ENCODE results near the gene PTPN12. TPM values are rescaled to one million over a fixed set of nuclear protein-coding genes. Genes with fewer than 3 reads are reported as not detected.

PTPN12 gene
- total RNA-seq, 1 experiment from 2014 or later, result 40.9 TPM

GRCh38 chr7:77549106-77549870, 12.2 kb downstream of the PTPN12 start:
- no peak for DNase-seq

GRCh38 chr7:77550586-77550985, 13.5 kb downstream of the PTPN12 start:
- H3K36me3 ChIP-seq (replicated peaks; ENCODE audit: control insufficient read depth, insufficient read depth, low read length), result no peaks in the 10 kb centered on the region
- no peak overlapping the region for H3K4me3 ChIP-seq (ENCODE audit: insufficient read depth, low read depth, low read length)
- no peak for DNase-seq
- no peaks in the 10 kb centered on the region for H3K27me3 ChIP-seq (ENCODE audit: control insufficient read depth, insufficient read depth, low read length)

More at GRCh38 chr7:77549106-77549870, 12.2 kb downstream of the PTPN12 start:
- no peak overlapping the region for H3K4me3 ChIP-seq (ENCODE audit: insufficient read depth, low read depth, low read length)
- no peaks in the 10 kb centered on the region for H3K27me3 ChIP-seq (ENCODE audit: control insufficient read depth, insufficient read depth, low read length)
- H3K36me3 ChIP-seq (replicated peaks; ENCODE audit: control insufficient read depth, insufficient read depth, low read length), result no peaks in the 10 kb centered on the region

GRCh38 chr7:77553123-77553522, 16.0 kb downstream of the PTPN12 start:
- Histone ChIP-seq H3K27me3 (ENCODE audit: control insufficient read depth, insufficient read depth, low read length) (no peaks in the 10 kb centered on the region), H3K4me3 (ENCODE audit: insufficient read depth, low read depth, low read length) (no peak overlapping the region), H3K36me3 (replicated peaks; ENCODE audit: control insufficient read depth, insufficient read depth, low read length) (no peaks in the 10 kb centered on the region)
- DNase-seq, result no peak

GRCh38 chr7:77558284-77558967, 21.3 kb downstream of the PTPN12 start:
- no peak overlapping the region for H3K4me3 ChIP-seq (ENCODE audit: insufficient read depth, low read depth, low read length)
- H3K36me3 ChIP-seq (replicated peaks; ENCODE audit: control insufficient read depth, insufficient read depth, low read length), result no peaks in the 10 kb centered on the region
- no peaks in the 10 kb centered on the region for H3K27me3 ChIP-seq (ENCODE audit: control insufficient read depth, insufficient read depth, low read length)
- no peak for DNase-seq

GRCh38 chr7:77561352-77561751, 24.3 kb downstream of the PTPN12 start:
- no peak for DNase-seq
- Histone ChIP-seq H3K4me3 (ENCODE audit: insufficient read depth, low read depth, low read length) (no peak overlapping the region), H3K27me3 (ENCODE audit: control insufficient read depth, insufficient read depth, low read length) (no peaks in the 10 kb centered on the region), H3K36me3 (replicated peaks; ENCODE audit: control insufficient read depth, insufficient read depth, low read length) (no peaks in the 10 kb centered on the region)

GRCh38 chr7:77563275-77563674, 26.2 kb downstream of the PTPN12 start:
- H3K4me3 ChIP-seq (ENCODE audit: insufficient read depth, low read depth, low read length), result no peak overlapping the region
- no peaks in the 10 kb centered on the region for H3K27me3 ChIP-seq (ENCODE audit: control insufficient read depth, insufficient read depth, low read length)
- no peak for DNase-seq
- no peaks in the 10 kb centered on the region for H3K36me3 ChIP-seq (replicated peaks; ENCODE audit: control insufficient read depth, insufficient read depth, low read length)

- Histone ChIP-seq H3K27me3 (ENCODE audit: control insufficient read depth, insufficient read depth, low read length) (no peaks in the 10 kb centered on the region), H3K36me3 (replicated peaks; ENCODE audit: control insufficient read depth, insufficient read depth, low read length) (no peaks in the 10 kb centered on the region), H3K4me3 (ENCODE audit: insufficient read depth, low read depth, low read length) (no peak overlapping the region)
- DNase-seq, result no peak
Measured at GRCh38 chr7:77565917-77566316, 28.8 kb downstream of the PTPN12 start.

GRCh38 chr7:77566421-77566820, 29.3 kb downstream of the PTPN12 start:
- Histone ChIP-seq H3K27me3 (ENCODE audit: control insufficient read depth, insufficient read depth, low read length) (no peaks in the 10 kb centered on the region), H3K4me3 (ENCODE audit: insufficient read depth, low read depth, low read length) (no peak overlapping the region), H3K36me3 (replicated peaks; ENCODE audit: control insufficient read depth, insufficient read depth, low read length) (no peaks in the 10 kb centered on the region; the same call in 1 of the 2 replicates)
- no peak for DNase-seq

GRCh38 chr7:77569514-77570232, 32.6 kb downstream of the PTPN12 start:
- DNase-seq, result no peak
- no peak overlapping the region for H3K4me3 ChIP-seq (ENCODE audit: insufficient read depth, low read depth, low read length)
- no peaks in the 10 kb centered on the region for H3K27me3 ChIP-seq (ENCODE audit: control insufficient read depth, insufficient read depth, low read length)
- H3K36me3 ChIP-seq (replicated peaks; ENCODE audit: control insufficient read depth, insufficient read depth, low read length), result peaks cover 10% of the 10 kb centered on the region

- no peak for DNase-seq
- Histone ChIP-seq H3K27me3 (ENCODE audit: control insufficient read depth, insufficient read depth, low read length) (no peaks in the 10 kb centered on the region), H3K36me3 (replicated peaks; ENCODE audit: control insufficient read depth, insufficient read depth, low read length) (peaks cover 10% of the 10 kb centered on the region), H3K4me3 (ENCODE audit: insufficient read depth, low read depth, low read length) (no peak overlapping the region)
Measured at GRCh38 chr7:77570330-77571011, 33.4 kb downstream of the PTPN12 start.

- peaks cover 10% of the 10 kb centered on the region for H3K36me3 ChIP-seq (replicated peaks; ENCODE audit: control insufficient read depth, insufficient read depth, low read length)
- DNase-seq, result no peak
- H3K27me3 ChIP-seq (ENCODE audit: control insufficient read depth, insufficient read depth, low read length), result no peaks in the 10 kb centered on the region
Measured at GRCh38 chr7:77571801-77572200, 34.7 kb downstream of the PTPN12 start.

GRCh38 chr7:77575187-77575586, 38.1 kb downstream of the PTPN12 start:
- DNase-seq, result no peak
- no peak overlapping the region for H3K4me3 ChIP-seq (ENCODE audit: insufficient read depth, low read depth, low read length)
- no peaks in the 10 kb centered on the region for H3K27me3 ChIP-seq (ENCODE audit: control insufficient read depth, insufficient read depth, low read length)
- H3K36me3 ChIP-seq (replicated peaks; ENCODE audit: control insufficient read depth, insufficient read depth, low read length), result peaks cover 10% of the 10 kb centered on the region

More at GRCh38 chr7:77571801-77572200, 34.7 kb downstream of the PTPN12 start:
- no peak overlapping the region for H3K4me3 ChIP-seq (ENCODE audit: insufficient read depth, low read depth, low read length)

- H3K36me3 ChIP-seq (replicated peaks; ENCODE audit: control insufficient read depth, insufficient read depth, low read length), result peaks cover 10% of the 10 kb centered on the region
- DNase-seq, result no peak
- no peaks in the 10 kb centered on the region for H3K27me3 ChIP-seq (ENCODE audit: control insufficient read depth, insufficient read depth, low read length)
- no peak overlapping the region for H3K4me3 ChIP-seq (ENCODE audit: insufficient read depth, low read depth, low read length)
Measured at GRCh38 chr7:77576856-77577255, 39.8 kb downstream of the PTPN12 start.

GRCh38 chr7:77579797-77580196, 42.7 kb downstream of the PTPN12 start:
- Histone ChIP-seq H3K36me3 (replicated peaks; ENCODE audit: control insufficient read depth, insufficient read depth, low read length) (no peaks in the 10 kb centered on the region; the same call in 1 of the 2 replicates), H3K4me3 (ENCODE audit: insufficient read depth, low read depth, low read length) (no peak overlapping the region), H3K27me3 (ENCODE audit: control insufficient read depth, insufficient read depth, low read length) (no peaks in the 10 kb centered on the region)
- DNase-seq, result no peak

Data from H7 (cell line).